ENCODE results near the gene PRDM16.

- TF ChIP-seq SUZ12 (IDR thresholded peaks at IDR 0.05; ENCODE audit: extremely low read depth, insufficient read depth, insufficient read length): no peak
- TF ChIP-seq ZNF274 (IDR thresholded peaks at IDR 0.05; ENCODE audit: low read depth, low read length): no peak
Observed at GRCh38 chr1:3274972-3275371, 206.0 kb downstream of the PRDM16 start.
